Cardiac muscle cell (in vitro differentiated cells and primary cell): ENCODE data around the gene PLEKHM1. TPM values are rescaled to one million over a fixed set of nuclear protein-coding genes. Genes with fewer than 3 reads are reported as not detected.

Experiments used
- DNase-seq, 2 donors: peaks; one replicate each; pipeline versions ENCODE4 v3.0.0 to v3.0.0-alpha.2; 2010 to 2017; ENCODE audit warnings: low read depth in 1 of 2, low spot score in 1 of 2
- H3K27ac ChIP-seq: fragments of 200-600 bp; sonication (generic); 2 replicates; pipeline ENCODE4 v1.5.1; 2016
- H3K27me3 ChIP-seq: fragments of 200-600 bp; sonication (generic); 2 replicates; pipeline ENCODE4 v1.6.0; 2016; ENCODE audit warnings: control low read depth
- H3K36me3 ChIP-seq: fragments of 200-600 bp; sonication (generic); 2 replicates; pipeline ENCODE4 v1.5.1; 2016; ENCODE audit warnings: control low read depth
- H3K4me1 ChIP-seq: fragments of 200-600 bp; sonication (generic); 2 replicates; pipeline ENCODE4 v1.8.1; 2017; ENCODE audit warnings: low read depth, mild to moderate bottlenecking, mixed run types
- H3K4me3 ChIP-seq: fragments of 200-600 bp; sonication (generic); 2 replicates; pipeline ENCODE4 v1.5.1; 2016; ENCODE audit warnings: mild to moderate bottlenecking
- H3K9me3 ChIP-seq: fragments of 200-600 bp; sonication (generic); 2 replicates; pipeline ENCODE4 v1.5.1; 2017; ENCODE audit warnings: low read depth, mild to moderate bottlenecking, control low read depth
- polyA plus RNA-seq: library from polyadenylated mRNA; unstranded; fragments of >200 nt; fragmentation: Nextera tagmentation; extraction: Ambion mirVana; gene quantifications from 2 replicates; pipeline ENCODE4 v1.2.1, GENCODE V29; 2016
- total RNA-seq: library from RNA; depleted of rRNA; stranded (reverse); fragments of >200 nt; gene quantifications from 2 replicates; pipeline ENCODE4 v1.2.3, GENCODE V29; 2016
- TF ChIP-seq, protein P1 (sequence below): IDR thresholded peaks from 2 replicates; pipeline ENCODE4 v1.5.1; 2012; ENCODE audit warnings: low read depth, mild to moderate bottlenecking, low read length

PLEKHM1 gene
- total and polyA plus RNA-seq, 2 experiments from 2014 or later, result 13.5 to 50.8 TPM

DNA sequence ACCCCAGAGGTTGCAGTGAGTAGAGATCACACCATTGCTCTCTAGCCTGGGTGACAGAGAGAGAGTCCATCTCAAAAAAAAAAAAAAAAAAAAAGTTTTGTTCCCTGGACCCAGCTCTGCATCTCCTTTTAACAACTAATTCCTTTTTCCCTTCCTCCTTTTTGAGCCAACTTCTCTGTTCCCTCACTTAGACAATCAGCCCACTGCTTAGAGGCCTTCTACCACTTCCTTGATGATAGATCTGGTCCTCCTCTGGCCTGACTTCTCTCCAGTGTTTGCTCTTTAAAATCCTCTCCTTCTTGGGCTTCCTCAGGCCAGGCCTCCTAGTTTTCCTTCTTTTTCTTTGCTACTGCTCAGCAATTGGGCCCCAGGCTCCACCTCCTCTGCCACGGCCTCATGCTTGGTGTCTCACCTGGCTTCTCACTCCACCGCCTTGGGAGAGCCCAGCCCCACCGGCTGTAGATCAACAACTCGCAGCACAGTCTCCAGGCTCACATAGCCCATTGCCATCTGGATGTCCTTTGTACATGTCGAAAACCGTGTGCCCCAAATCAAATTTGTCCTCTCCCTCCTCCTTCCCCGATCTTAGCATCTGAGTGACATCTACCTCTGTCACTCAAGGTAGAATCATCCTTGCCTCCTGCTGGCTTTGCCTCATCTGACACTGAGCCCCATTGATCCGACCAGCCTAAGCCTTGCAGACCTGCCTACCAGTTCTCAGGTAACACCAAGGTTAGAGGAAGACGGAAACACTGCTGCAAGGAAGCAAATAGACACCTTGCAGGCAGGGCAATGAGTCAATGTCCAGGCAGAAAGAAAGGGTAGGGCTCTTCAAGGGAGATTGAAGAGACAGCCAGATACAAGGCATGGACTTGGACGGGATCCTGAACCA is 75.3 kb downstream of the PLEKHM1 start:
- Histone ChIP-seq H3K4me1 (peaks cover 8% of the 10 kb centered on the region), H3K27ac (no peak overlapping the region), H3K9me3 (no peaks in the 10 kb centered on the region), H3K36me3 (no peaks in the 10 kb centered on the region), H3K27me3 (no peaks in the 10 kb centered on the region), H3K4me3 (no peak overlapping the region)
- TF ChIP-seq, protein P1, sequence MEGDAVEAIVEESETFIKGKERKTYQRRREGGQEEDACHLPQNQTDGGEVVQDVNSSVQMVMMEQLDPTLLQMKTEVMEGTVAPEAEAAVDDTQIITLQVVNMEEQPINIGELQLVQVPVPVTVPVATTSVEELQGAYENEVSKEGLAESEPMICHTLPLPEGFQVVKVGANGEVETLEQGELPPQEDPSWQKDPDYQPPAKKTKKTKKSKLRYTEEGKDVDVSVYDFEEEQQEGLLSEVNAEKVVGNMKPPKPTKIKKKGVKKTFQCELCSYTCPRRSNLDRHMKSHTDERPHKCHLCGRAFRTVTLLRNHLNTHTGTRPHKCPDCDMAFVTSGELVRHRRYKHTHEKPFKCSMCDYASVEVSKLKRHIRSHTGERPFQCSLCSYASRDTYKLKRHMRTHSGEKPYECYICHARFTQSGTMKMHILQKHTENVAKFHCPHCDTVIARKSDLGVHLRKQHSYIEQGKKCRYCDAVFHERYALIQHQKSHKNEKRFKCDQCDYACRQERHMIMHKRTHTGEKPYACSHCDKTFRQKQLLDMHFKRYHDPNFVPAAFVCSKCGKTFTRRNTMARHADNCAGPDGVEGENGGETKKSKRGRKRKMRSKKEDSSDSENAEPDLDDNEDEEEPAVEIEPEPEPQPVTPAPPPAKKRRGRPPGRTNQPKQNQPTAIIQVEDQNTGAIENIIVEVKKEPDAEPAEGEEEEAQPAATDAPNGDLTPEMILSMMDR, result no peak
- no peak for DNase-seq

DNA sequence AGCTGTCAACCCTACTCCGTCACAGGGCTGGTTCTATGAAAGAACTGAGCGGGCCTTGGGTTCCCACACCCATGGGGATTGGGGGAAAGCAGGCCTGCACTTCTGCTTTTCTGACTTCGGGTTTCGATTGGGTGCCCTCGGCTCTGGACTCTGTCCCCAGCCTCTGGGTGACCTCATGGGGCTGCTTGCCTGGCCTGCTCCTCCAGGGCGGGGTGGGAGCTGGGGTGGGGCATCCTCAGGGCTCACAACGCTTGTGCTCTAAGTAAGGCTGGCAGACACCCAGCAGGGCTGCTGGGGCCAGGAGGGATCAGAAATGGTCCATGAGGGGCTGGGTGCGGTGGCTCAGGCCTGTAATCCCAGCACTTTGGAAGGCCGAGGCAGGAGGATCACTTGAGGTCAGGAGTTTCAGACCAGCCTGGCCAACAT is 77.0 kb downstream of the PLEKHM1 start:
- Histone ChIP-seq H3K4me1 (peaks cover 25% of the 10 kb centered on the region), H3K4me3 (no peak overlapping the region), H3K27me3 (no peaks in the 10 kb centered on the region), H3K36me3 (no peaks in the 10 kb centered on the region), H3K27ac (no peak overlapping the region), H3K9me3 (no peaks in the 10 kb centered on the region)
- TF ChIP-seq, protein P1, result no peak
- DNase-seq, result no peak

GRCh38 chr17:45411348-45412105 is 79.0 kb downstream of the PLEKHM1 start:
- H3K9me3 ChIP-seq, result no peaks in the 10 kb centered on the region
- H3K4me1 ChIP-seq, result peaks cover 27% of the 10 kb centered on the region
- no peak overlapping the region for H3K4me3 ChIP-seq
- no peaks in the 10 kb centered on the region for H3K36me3 ChIP-seq
- TF ChIP-seq, protein P1, result no peak
- no peak for DNase-seq
- H3K27ac ChIP-seq, result no peak overlapping the region
- no peaks in the 10 kb centered on the region for H3K27me3 ChIP-seq

DNA sequence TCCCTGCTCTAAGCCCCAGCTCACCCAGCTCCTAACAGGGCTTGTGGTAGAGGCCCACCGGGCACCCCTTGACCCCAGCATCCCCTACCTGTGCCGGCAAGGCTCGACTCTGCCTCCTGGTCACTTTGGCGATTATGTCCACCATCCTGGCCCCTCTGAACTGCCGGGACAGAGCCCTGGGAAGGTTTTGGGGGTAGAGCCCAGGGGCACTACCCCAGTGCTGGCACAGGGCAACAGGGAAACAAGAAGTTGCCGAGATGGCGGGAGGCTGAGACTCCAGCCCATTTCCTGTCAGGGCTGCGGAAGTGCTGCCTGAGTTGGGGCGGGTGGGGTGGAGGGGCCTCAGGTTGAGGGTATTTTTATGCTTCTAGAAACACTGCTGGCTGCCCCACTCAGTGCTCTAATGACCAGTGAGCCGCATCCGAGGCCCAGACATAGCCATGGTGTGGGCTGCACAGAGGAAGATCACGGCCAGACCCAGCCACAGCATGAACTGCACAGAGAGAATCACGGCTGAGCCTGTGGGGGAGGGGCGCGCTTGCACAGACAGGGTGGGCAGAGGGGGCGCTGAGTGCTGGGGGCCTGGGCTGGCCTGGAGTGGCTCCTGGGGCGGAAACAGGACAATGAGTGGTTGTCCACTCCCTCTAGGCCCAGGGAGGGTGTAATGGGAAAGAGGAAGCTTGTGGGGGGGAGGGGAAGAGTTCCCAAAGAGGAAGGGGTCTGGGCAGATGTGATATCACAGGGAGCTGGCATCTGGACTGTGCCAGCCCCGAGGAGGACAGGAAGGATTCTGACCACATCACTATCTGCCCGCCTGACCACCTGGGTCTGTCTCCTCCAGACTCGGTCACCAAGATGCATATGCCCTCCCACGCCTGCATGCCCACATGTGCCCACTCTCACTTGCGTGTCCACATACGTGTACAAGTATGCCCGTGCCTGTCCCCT is 80.1 kb downstream of the PLEKHM1 start:
- Histone ChIP-seq H3K4me3 (no peak overlapping the region), H3K9me3 (no peaks in the 10 kb centered on the region), H3K27ac (no peak overlapping the region), H3K36me3 (no peaks in the 10 kb centered on the region), H3K4me1 (peaks cover 37% of the 10 kb centered on the region), H3K27me3 (no peaks in the 10 kb centered on the region)
- DNase-seq, result no peak
- TF ChIP-seq, protein P1, result no peak

GRCh38 chr17:45409659-45410076 is 80.9 kb downstream of the PLEKHM1 start:
- H3K9me3 ChIP-seq, result no peaks in the 10 kb centered on the region
- peaks cover 37% of the 10 kb centered on the region for H3K4me1 ChIP-seq
- no peaks in the 10 kb centered on the region for H3K36me3 ChIP-seq
- no peak for DNase-seq
- no peak overlapping the region for H3K4me3 ChIP-seq
- TF ChIP-seq, protein P1, result no peak
- no peaks in the 10 kb centered on the region for H3K27me3 ChIP-seq
- H3K27ac ChIP-seq, result no peak overlapping the region
